T-cell (primary cell): ENCODE measurements around the gene RAB1B. TPM values are rescaled to one million over a fixed set of nuclear protein-coding genes. Genes with fewer than 3 reads are reported as not detected.

ENCODE experiments used
- ATAC-seq, 4 experiments: fragments of 200-7000 bp in 3 of 4; fragments of 150-1000 bp in 1 of 4; cut with Tn5 transposase; replicated peaks in 1 of 4; 1 replicate in 3 of 4; 2 replicates in 1 of 4; pipeline ENCODE4 v1.10.0; 2021; ENCODE audit warnings: moderate library complexity in 3 of 4, mild to moderate bottlenecking in 2 of 4, moderate number of reproducible peaks in 1 of 4
- CTCF ChIA-PET, 2 donors: fragments of 300-600 bp; sonication (Branson Sonifier 250); formaldehyde crosslinking; loops; one replicate each; lab custom pipeline; 2022; ENCODE audit warnings: antibody characterized with exemption in 2 of 2; lab: Charles Lee
- POLR2A ChIA-PET, 2 donors: fragments of 300-600 bp; sonication (Branson Sonifier 250); formaldehyde crosslinking; loops; one replicate each; lab custom pipeline; 2022; ENCODE audit warnings: antibody characterized with exemption in 2 of 2; lab: Charles Lee
- DNase-seq, 35 experiments: peaks; one replicate each; pipeline versions ENCODE4 v3.0.0 to v3.0.0-alpha.2; 2013 to 2023
- H3K27ac ChIP-seq: one replicate; pipeline ENCODE4 v1.5.1; 2013; ENCODE audit warnings: low read length
- H3K27me3 ChIP-seq, 2 experiments: replicated peaks in 1 of 2; 1 replicate in 1 of 2; 2 replicates in 1 of 2; pipeline versions ENCODE4 v1.6.1 to v1.7.0; 2013; ENCODE audit warnings: low read length in 1 of 2, mixed read lengths in 1 of 2; ENCODE audit not compliant: control insufficient read depth in 2 of 2, insufficient read depth in 2 of 2; ENCODE audit errors: extremely low read depth in 1 of 2
- H3K36me3 ChIP-seq, 2 donors: 1 replicate in 1 of 2; 2 replicates in 1 of 2; pipeline versions ENCODE4 v1.6.1 to v1.7.0; 2013; ENCODE audit warnings: low read length in 1 of 2; ENCODE audit not compliant: control insufficient read depth in 2 of 2, insufficient read depth in 1 of 2; ENCODE audit errors: extremely low read depth in 1 of 2
- H3K4me1 ChIP-seq, 2 experiments: 1 replicate in 1 of 2; 2 replicates in 1 of 2; pipeline versions ENCODE4 v1.6.1 to v1.7.0; 2013; ENCODE audit warnings: low read length in 2 of 2, mixed read lengths in 1 of 2; ENCODE audit not compliant: insufficient read depth in 2 of 2, control insufficient read depth in 1 of 2; ENCODE audit errors: extremely low read depth in 1 of 2
- H3K4me3 ChIP-seq, 2 donors: 1 replicate in 1 of 2; 2 replicates in 1 of 2; pipeline versions ENCODE4 v1.5.1 to v1.7.0; 2013; ENCODE audit warnings: mild to moderate bottlenecking in 2 of 2, low read length in 1 of 2, moderate library complexity in 1 of 2; ENCODE audit not compliant: control insufficient read depth in 1 of 2; ENCODE audit errors: extremely low read depth in 1 of 2
- H3K9me3 ChIP-seq: 2 replicates; pipeline ENCODE4 v1.7.0; 2013
- H3K27ac Mint-ChIP-seq, 2 donors: one replicate each; pipeline ENCODE4 v1.8.0; 2020 to 2021; ENCODE audit warnings: mild to moderate bottlenecking in 2 of 2, mixed read lengths in 2 of 2
- H3K27me3 Mint-ChIP-seq, 2 donors: one replicate each; pipeline ENCODE4 v1.8.0; 2021 to 2022; ENCODE audit warnings: mixed read lengths in 2 of 2
- H3K36me3 Mint-ChIP-seq: one replicate; pipeline ENCODE4 v1.8.0; 2021; ENCODE audit warnings: mixed read lengths
- H3K4me1 Mint-ChIP-seq, 3 donors: one replicate each; pipeline ENCODE4 v1.8.0; 2020 to 2022; ENCODE audit warnings: mixed read lengths in 3 of 3, mild to moderate bottlenecking in 1 of 3
- H3K4me3 Mint-ChIP-seq, 3 donors: one replicate each; pipeline ENCODE4 v1.8.0; 2020 to 2022; ENCODE audit warnings: mild to moderate bottlenecking in 3 of 3, mixed read lengths in 3 of 3, moderate library complexity in 3 of 3
- H3K9me3 Mint-ChIP-seq, 3 donors: one replicate each; pipeline ENCODE4 v1.8.0; 2020 to 2022; ENCODE audit warnings: mixed read lengths in 3 of 3
- WGBS: methylation state at CpG from one replicate; pipeline ENCODE4 v1.1.5; 2013; ENCODE audit warnings: missing lambda C conversion rate; ENCODE audit not compliant: insufficient coverage; 5-methylcytosine and 5-hydroxymethylcytosine counted together
- total RNA-seq, 35 experiments: library from RNA in 6 of 35; stranded (reverse) in 6 of 35; fragments of 120-200 nt in 1 of 35; gene quantifications; one replicate each; pipeline versions ENCODE4 v1.2.1 to v1.2.4 and lab custom pipeline; 2013 to 2026

RAB1B gene
- total RNA-seq, 5 donors from 2014 or later (not counting 1 experiment from before 2014, with no cell fraction given) = 60.7 to 98.8 (median 95.2) TPM

DNA sequence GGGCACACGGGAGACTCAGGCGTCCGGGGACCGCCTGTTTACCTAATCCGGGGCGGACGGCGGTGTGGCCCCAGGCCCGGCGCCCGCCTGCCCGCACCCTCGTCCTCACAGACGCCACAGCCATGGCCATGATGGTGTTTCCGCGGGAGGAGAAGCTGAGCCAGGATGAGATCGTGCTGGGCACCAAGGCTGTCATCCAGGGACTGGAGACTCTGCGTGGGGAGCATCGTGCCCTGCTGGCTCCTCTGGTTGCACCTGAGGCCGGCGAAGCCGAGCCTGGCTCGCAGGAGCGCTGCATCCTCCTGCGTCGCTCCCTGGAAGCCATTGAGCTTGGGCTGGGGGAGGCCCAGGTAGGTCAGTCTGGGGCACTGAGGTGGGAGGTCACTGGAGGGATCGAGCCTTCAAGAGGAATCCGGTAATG is 10.0 kb upstream of the RAB1B start:
- Mint-ChIP-seq H3K4me3 (peak overlapping the region; percentile 87 to 94 (median 93)), H3K27ac (peak overlapping the region; percentile 59 to 80), H3K9me3 (no peaks in the 10 kb centered on the region), H3K36me3 (peaks cover 11% of the 10 kb centered on the region), H3K4me1 (peaks cover 27 to 31% (median 28%) of the 10 kb centered on the region in 3 donors), H3K27me3 (no peaks in the 10 kb centered on the region)
- Histone ChIP-seq H3K4me3 (peak overlapping the region; percentile 85 to 89), H3K4me1 (peaks cover 14 to 38% of the 10 kb centered on the region in 2 experiments), H3K27me3 (no peaks in the 10 kb centered on the region), H3K9me3 (no peaks in the 10 kb centered on the region), H3K36me3 (peaks cover 10 to 38% of the 10 kb centered on the region in 2 donors), H3K27ac (peak overlapping the region; percentile 96)
- 4% methylated on average over 26 of the region's 28 CpGs for WGBS
- ChIA-PET POLR2A (no interaction called here), CTCF (interaction anchor here in 1 of 2 donors (1.0 kb wide), 1 partner anchor 36 kb away, joined by 4 read pairs; no protein-coding TSS in a partner anchor)
- DNase-seq = no peak
- ATAC-seq = no peak

- no peaks in the 10 kb centered on the region for H3K27me3 Mint-ChIP-seq
- no peak for ATAC-seq
- Histone ChIP-seq H3K36me3 (peaks cover 11 to 41% of the 10 kb centered on the region in 2 donors), H3K4me1 (peaks cover 14 to 38% of the 10 kb centered on the region in 2 experiments), H3K27ac (no peak overlapping the region), H3K9me3 (no peaks in the 10 kb centered on the region), H3K4me3 (no peak overlapping the region), H3K27me3 (no peaks in the 10 kb centered on the region)
- H3K4me1 Mint-ChIP-seq = peaks cover 26 to 31% (median 26%) of the 10 kb centered on the region in 3 donors
- H3K27ac Mint-ChIP-seq = peak overlapping the region; percentile 41 to 80
- no peak for DNase-seq
- H3K36me3 Mint-ChIP-seq = peaks cover 13% of the 10 kb centered on the region
- peak overlapping the region in 2 of 3 donors; percentile 17 to 25 for H3K4me3 Mint-ChIP-seq
- CTCF ChIA-PET = interaction anchor here in 1 of 2 donors (0.6 to 1.0 kb wide), 2 partner anchors 37 to 1137 kb away, joined by 3 to 4 read pairs; no protein-coding TSS in a partner anchor
- POLR2A ChIA-PET = no interaction called here
- H3K9me3 Mint-ChIP-seq = no peaks in the 10 kb centered on the region
- WGBS = 95% methylated on average over 2 of the region's 2 CpGs
Measured at GRCh38 chr11:66259225-66259624, 9.2 kb upstream of the RAB1B start.

- no peaks in the 10 kb centered on the region for H3K9me3 ChIP-seq
- no peaks in the 10 kb centered on the region for H3K27me3 ChIP-seq
- H3K9me3 Mint-ChIP-seq = no peaks in the 10 kb centered on the region
- no peak overlapping the region for H3K4me3 ChIP-seq
- peaks cover 14 to 37% of the 10 kb centered on the region in 2 experiments for H3K4me1 ChIP-seq
- H3K4me3 Mint-ChIP-seq = no peak overlapping the region
- CTCF ChIA-PET = interaction anchor here (0.6 kb wide), 4 partner anchors 54 to 1449 kb away, joined by 3 read pairs; no protein-coding TSS in a partner anchor
- peaks cover 14% of the 10 kb centered on the region for H3K36me3 Mint-ChIP-seq
- 95% methylated on average over 3 of the region's 4 CpGs for WGBS
- peaks cover 26 to 31% (median 26%) of the 10 kb centered on the region in 3 donors for H3K4me1 Mint-ChIP-seq
- POLR2A ChIA-PET = interaction anchor here (0.5 to 0.6 kb wide), 4 partner anchors 17 to 205 kb away, joined by 3 to 7 read pairs (median 4); partner anchors contain the start of gene BRMS1 (in 1 of the 2)
- ATAC-seq (no peak), DNase-seq (no peak)
- peak overlapping the region in 1 of 2 donors; percentile 80 for H3K27ac Mint-ChIP-seq
- no peak overlapping the region for H3K27ac ChIP-seq
- no peaks in the 10 kb centered on the region for H3K27me3 Mint-ChIP-seq
- peaks cover 19 to 44% of the 10 kb centered on the region in 2 donors for H3K36me3 ChIP-seq
Measured at GRCh38 chr11:66259956-66260355, 8.5 kb upstream of the RAB1B start.

GRCh38 chr11:66261578-66261977 is 6.9 kb upstream of the RAB1B start:
- WGBS = 98% methylated on average over 16 of the region's 16 CpGs
- no peaks in the 10 kb centered on the region for H3K27me3 ChIP-seq
- peaks cover 19 to 58% of the 10 kb centered on the region in 2 donors for H3K36me3 ChIP-seq
- Mint-ChIP-seq H3K27me3 (no peaks in the 10 kb centered on the region), H3K4me1 (peaks cover 19 to 22% (median 20%) of the 10 kb centered on the region in 3 donors), H3K27ac (no peak overlapping the region), H3K36me3 (peaks cover 14% of the 10 kb centered on the region), H3K4me3 (no peak overlapping the region), H3K9me3 (no peaks in the 10 kb centered on the region)
- no peak overlapping the region for H3K4me3 ChIP-seq
- DNase-seq (no peak), ATAC-seq (no peak)
- no peak overlapping the region for H3K27ac ChIP-seq
- CTCF ChIA-PET = interaction anchor here (0.6 to 1.3 kb wide), 2 partner anchors 19 to 111 kb away, joined by 5 read pairs; no protein-coding TSS in a partner anchor
- H3K9me3 ChIP-seq = no peaks in the 10 kb centered on the region
- POLR2A ChIA-PET = no interaction called here
- peaks cover 6 to 24% of the 10 kb centered on the region in 2 experiments for H3K4me1 ChIP-seq

- ATAC-seq = no peak
- peaks cover 3 to 24% of the 10 kb centered on the region in 2 experiments for H3K4me1 ChIP-seq
- POLR2A ChIA-PET = interaction anchor here in 1 of 2 donors (0.5 kb wide), 1 partner anchor 206 kb away, joined by 3 read pairs; no protein-coding TSS in a partner anchor
- H3K27ac ChIP-seq = no peak overlapping the region
- H3K27ac Mint-ChIP-seq = no peak overlapping the region
- H3K4me3 Mint-ChIP-seq = no peak overlapping the region
- no peaks in the 10 kb centered on the region for H3K9me3 ChIP-seq
- no peak for DNase-seq
- no peak overlapping the region for H3K4me3 ChIP-seq
- H3K4me1 Mint-ChIP-seq = peaks cover 19% of the 10 kb centered on the region in 3 donors
- no peaks in the 10 kb centered on the region for H3K27me3 ChIP-seq
- no peaks in the 10 kb centered on the region for H3K27me3 Mint-ChIP-seq
- WGBS = 98% methylated on average over 5 of the region's 5 CpGs
- CTCF ChIA-PET = interaction anchor here in 1 of 2 donors (1.3 kb wide), 1 partner anchor 18 kb away, joined by 5 read pairs; no protein-coding TSS in a partner anchor
- no peaks in the 10 kb centered on the region for H3K9me3 Mint-ChIP-seq
- peaks cover 14% of the 10 kb centered on the region for H3K36me3 Mint-ChIP-seq
- H3K36me3 ChIP-seq = peaks cover 19 to 60% of the 10 kb centered on the region in 2 donors
Measured at GRCh38 chr11:66262191-66262590, 6.2 kb upstream of the RAB1B start.

GRCh38 chr11:66262696-66263095 is 5.7 kb upstream of the RAB1B start:
- Mint-ChIP-seq H3K4me1 (peaks cover 21 to 22% (median 21%) of the 10 kb centered on the region in 3 donors), H3K36me3 (peaks cover 14% of the 10 kb centered on the region), H3K27me3 (no peaks in the 10 kb centered on the region), H3K9me3 (no peaks in the 10 kb centered on the region), H3K27ac (no peak overlapping the region), H3K4me3 (no peak overlapping the region)
- Histone ChIP-seq H3K9me3 (no peaks in the 10 kb centered on the region), H3K4me1 (peaks cover 3 to 27% of the 10 kb centered on the region in 2 experiments), H3K4me3 (no peak overlapping the region), H3K36me3 (peaks cover 19 to 60% of the 10 kb centered on the region in 2 donors), H3K27me3 (no peaks in the 10 kb centered on the region), H3K27ac (no peak overlapping the region)
- ChIA-PET POLR2A (interaction anchor here in 1 of 2 donors (0.5 kb wide), 1 partner anchor 206 kb away, joined by 3 read pairs; no protein-coding TSS in a partner anchor), CTCF (interaction anchor here in 1 of 2 donors (1.3 kb wide), 1 partner anchor 18 kb away, joined by 5 read pairs; no protein-coding TSS in a partner anchor)
- DNase-seq = no peak
- no peak for ATAC-seq
- 93% methylated on average over 12 of the region's 12 CpGs for WGBS
